Testis (tissue), 3 donors: ENCODE measurements around the gene SH3TC1. TPM values are rescaled to one million over a fixed set of nuclear protein-coding genes. Genes with fewer than 3 reads are reported as not detected.

Source experiments
- DNase-seq: peaks from one replicate; pipeline ENCODE4 v3.0.0-alpha.2; 2019
- H3K27ac ChIP-seq, 2 donors: fragments of 200-600 bp; sonication (generic); one replicate each; pipeline ENCODE4 v1.5.1; 2019
- H3K27me3 ChIP-seq: fragments of 200-600 bp; sonication (generic); one replicate; pipeline ENCODE4 v1.5.1; 2019
- H3K36me3 ChIP-seq: fragments of 200-600 bp; sonication (generic); one replicate; pipeline ENCODE4 v1.5.1; 2017; ENCODE audit warnings: low read depth; ENCODE audit errors: missing control alignments
- H3K4me1 ChIP-seq: fragments of 200-600 bp; sonication (generic); one replicate; pipeline ENCODE4 v1.5.1; 2019
- H3K4me3 ChIP-seq, 2 donors: fragments of 200-600 bp; sonication (generic); one replicate each; pipeline ENCODE4 v1.5.1; 2017 to 2019
- H3K9me3 ChIP-seq: fragments of 200-600 bp; sonication (generic); one replicate; pipeline ENCODE4 v1.5.1; 2017
- CTCF ChIP-seq, 3 experiments: fragments of 450-650 bp in 2 of 3; fragments of 200-600 bp in 1 of 3; sonication (generic) in 1 of 3; IDR thresholded peaks; one replicate each; pipeline ENCODE4 v1.5.1; 2016 to 2019; ENCODE audit warnings: antibody characterized with exemption in 3 of 3, mild to moderate bottlenecking in 2 of 3, moderate library complexity in 1 of 3
- POLR2A ChIP-seq: fragments of 450-650 bp; IDR thresholded peaks from one replicate; pipeline ENCODE4 v1.6.1; 2017; ENCODE audit warnings: antibody characterized with exemption, mild to moderate bottlenecking, moderate library complexity
- whole genome bisulfite sequencing, 2 donors: methylation state at CpG; one replicate each; pipeline ENCODE4 v1.1.5; 2018; 5-methylcytosine and 5-hydroxymethylcytosine counted together
- intact Hi-C: fragments of 100-400 bp; cut with DNase I; formaldehyde crosslinking; loops from one replicate; pipeline ENCODE4 v1.15.1; 2023; ENCODE audit warnings: low total_unique reads
- polyA plus RNA-seq: library from polyadenylated mRNA; stranded (reverse); fragments of 350-450 nt; fragmentation: Illumina TruSeq; extraction: RNeasy Lipid Tissue Mini Kit (QIAGEN cat#74804); gene quantifications from one replicate; pipeline ENCODE4 v1.2.3, GENCODE V29; 2014; ENCODE audit warnings: low read depth, low replicate concordance; ENCODE audit not compliant: insufficient read depth
- total RNA-seq, 2 donors: library from RNA; depleted of rRNA; stranded (reverse); fragments of >200 nt; gene quantifications; one replicate each; pipeline ENCODE4 v1.2.3, GENCODE V29; 2016

SH3TC1 gene
- total and polyA plus RNA-seq, 3 donors from 2014 or later = 3.2 to 12.6 (median 4.0) TPM

DNA sequence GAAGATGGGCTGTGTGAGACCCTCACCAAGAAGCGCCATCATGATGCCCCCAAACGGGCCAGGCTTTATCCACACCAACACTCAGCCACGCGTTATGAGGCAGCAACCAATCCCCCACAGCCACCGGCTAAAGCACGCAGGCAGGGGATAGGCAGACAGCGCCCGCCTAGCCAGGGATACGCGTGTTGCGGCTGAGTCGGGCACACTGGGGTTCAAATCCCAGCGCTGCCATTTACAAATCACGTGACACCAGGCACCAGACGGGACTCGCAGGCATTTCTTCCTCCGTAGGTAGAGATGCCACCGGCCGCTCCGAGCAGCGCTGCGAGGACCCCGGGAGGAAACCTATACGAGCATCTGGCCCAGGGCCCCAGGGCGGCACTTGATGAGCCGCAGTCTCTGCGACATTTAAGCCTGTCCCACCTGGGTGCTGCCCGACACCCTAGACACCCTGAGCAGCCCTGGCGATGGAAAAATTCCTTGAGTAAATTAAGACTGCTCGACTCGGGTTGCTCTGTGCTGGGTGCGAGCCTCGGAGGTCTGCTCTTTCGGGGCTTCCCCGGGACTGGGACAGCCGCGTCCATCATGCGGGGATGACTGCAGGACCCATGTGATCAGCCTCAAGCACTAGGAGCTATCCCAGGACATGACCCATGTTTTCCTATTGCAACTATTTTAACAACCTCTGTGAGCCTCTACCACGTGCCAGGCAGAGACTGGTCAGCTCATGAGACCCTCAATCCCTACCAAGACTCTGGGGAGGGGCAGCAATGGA, 46.8 kb upstream of the SH3TC1 start:
- Histone ChIP-seq H3K27ac (no peak overlapping the region), H3K36me3 (no peaks in the 10 kb centered on the region), H3K27me3 (no peaks in the 10 kb centered on the region), H3K9me3 (no peaks in the 10 kb centered on the region), H3K4me3 (no peak overlapping the region), H3K4me1 (no peaks in the 10 kb centered on the region)
- 95 to 96% methylated on average over 33 to 39 of the region's 39 CpGs for WGBS, 2 donors
- intact Hi-C loops = no loop called here
- DNase-seq = no peak
- TF ChIP-seq CTCF (IDR thresholded peaks at IDR 0.05) = no peak
- TF ChIP-seq POLR2A = no peak

GRCh38 chr4:8152865-8153257, 46.2 kb upstream of the SH3TC1 start:
- H3K9me3 ChIP-seq = no peaks in the 10 kb centered on the region
- 73 to 75% methylated on average over 6 of the region's 6 CpGs for WGBS, 2 donors
- H3K4me3 ChIP-seq = no peak overlapping the region
- no peak for DNase-seq
- H3K36me3 ChIP-seq = no peaks in the 10 kb centered on the region
- TF ChIP-seq CTCF (IDR thresholded peaks at IDR 0.05) (no peak), POLR2A (no peak)
- H3K27ac ChIP-seq = no peak overlapping the region
- H3K27me3 ChIP-seq = no peaks in the 10 kb centered on the region
- H3K4me1 ChIP-seq = no peaks in the 10 kb centered on the region
- intact Hi-C loops = no loop called here

DNA sequence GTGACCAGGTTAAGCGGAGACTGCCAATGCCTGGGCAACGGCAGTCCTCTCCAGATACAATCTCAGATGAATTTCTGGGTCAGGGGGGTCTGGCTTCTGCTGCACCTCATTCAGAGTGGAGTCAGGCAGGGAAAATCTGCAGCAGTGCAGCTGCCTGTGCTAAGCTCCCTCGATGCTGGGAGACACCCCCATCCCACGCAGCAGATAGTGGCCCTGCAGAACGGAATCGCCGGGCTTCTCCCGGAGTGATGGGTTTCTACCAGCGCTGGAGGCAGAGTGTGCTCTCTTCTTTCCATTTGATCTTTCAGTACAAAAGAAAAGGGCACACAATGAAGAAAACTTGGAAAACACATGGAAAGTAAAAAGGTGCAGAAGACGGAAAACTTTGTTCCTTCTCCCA, 45.6 kb upstream of the SH3TC1 start:
- Histone ChIP-seq H3K27ac (no peak overlapping the region), H3K27me3 (no peaks in the 10 kb centered on the region), H3K4me3 (no peak overlapping the region), H3K4me1 (no peaks in the 10 kb centered on the region), H3K36me3 (no peaks in the 10 kb centered on the region), H3K9me3 (no peaks in the 10 kb centered on the region)
- 56 to 80% methylated on average over 10 of the region's 10 CpGs for WGBS, 2 donors
- DNase-seq = no peak
- intact Hi-C loops = no loop called here
- no peak for TF ChIP-seq POLR2A
- TF ChIP-seq CTCF (IDR thresholded peaks at IDR 0.05) = no peak

DNA sequence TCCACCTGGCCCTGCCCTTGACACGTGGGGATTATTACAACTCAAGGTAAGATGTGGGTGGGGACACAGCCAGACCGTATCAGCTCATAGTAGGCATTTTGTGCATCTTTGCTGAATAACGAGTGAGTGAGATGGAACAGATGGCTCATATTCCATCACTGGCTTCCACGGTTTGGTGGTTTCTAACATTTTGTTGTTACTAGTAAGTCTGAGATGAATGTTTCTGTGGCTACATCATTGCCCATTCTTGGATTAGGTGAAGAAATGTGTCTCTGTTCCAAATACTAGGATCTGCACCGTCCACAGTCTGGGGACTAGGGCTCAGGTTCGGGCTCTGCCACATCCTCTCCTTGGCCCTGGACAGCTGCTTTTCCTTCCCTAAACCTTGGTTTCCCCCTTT, 44.0 kb upstream of the SH3TC1 start:
- DNase-seq = no peak
- no peaks in the 10 kb centered on the region for H3K27me3 ChIP-seq

More for the DNA sequence above, 44.0 kb upstream of the SH3TC1 start:
- H3K27ac ChIP-seq = no peak overlapping the region
- H3K36me3 ChIP-seq = no peaks in the 10 kb centered on the region
- intact Hi-C loops = no loop called here
- TF ChIP-seq POLR2A (no peak), CTCF (IDR thresholded peaks at IDR 0.05) (no peak)
- H3K4me1 ChIP-seq = peaks cover 9% of the 10 kb centered on the region
- WGBS, 2 donors = 89 to 92% methylated on average over 6 of the region's 6 CpGs
- no peak overlapping the region for H3K4me3 ChIP-seq
- H3K9me3 ChIP-seq = no peaks in the 10 kb centered on the region
